HL-60 (cell line): ENCODE data around the gene TSPAN31.

Source experiments
- CTCF ChIP-seq: IDR thresholded peaks from one replicate; pipeline ENCODE4 v1.5.1; 2011; ENCODE audit warnings: low read length, control low read depth, inconsistent platforms; ENCODE audit not compliant: insufficient read depth
- REST ChIP-seq: IDR thresholded peaks from 2 replicates; pipeline ENCODE4 v1.6.1; 2012; ENCODE audit warnings: low read depth; ENCODE audit not compliant: insufficient replicate concordance

- no peak for TF ChIP-seq CTCF
- no peak for TF ChIP-seq REST
These were observed 17.0 kb upstream of the TSPAN31 start for GRCh38 chr12:57727758-57728395.
